ENCODE measurements around the gene BIVM.

DNA sequence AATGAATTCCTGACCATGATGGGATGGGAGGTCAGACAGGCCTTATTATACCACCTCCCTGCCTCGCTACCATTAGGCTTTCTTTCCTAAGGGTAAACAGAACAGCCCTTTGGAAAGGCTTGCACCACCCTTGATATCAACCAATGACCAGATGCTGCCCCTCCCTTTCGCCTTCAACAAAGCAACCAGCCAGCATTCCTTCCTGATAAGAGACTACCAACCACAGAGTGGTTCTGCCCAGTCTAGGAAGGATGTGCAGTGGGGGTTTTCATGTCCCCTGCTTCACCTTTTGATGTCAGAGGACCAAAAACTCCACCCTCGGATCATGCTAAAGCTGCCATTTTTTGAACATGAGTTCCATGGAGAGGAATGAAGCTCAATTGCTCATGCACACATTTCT lies 47.0 kb upstream of the BIVM start:
- TF ChIP-seq, protein P1, sequence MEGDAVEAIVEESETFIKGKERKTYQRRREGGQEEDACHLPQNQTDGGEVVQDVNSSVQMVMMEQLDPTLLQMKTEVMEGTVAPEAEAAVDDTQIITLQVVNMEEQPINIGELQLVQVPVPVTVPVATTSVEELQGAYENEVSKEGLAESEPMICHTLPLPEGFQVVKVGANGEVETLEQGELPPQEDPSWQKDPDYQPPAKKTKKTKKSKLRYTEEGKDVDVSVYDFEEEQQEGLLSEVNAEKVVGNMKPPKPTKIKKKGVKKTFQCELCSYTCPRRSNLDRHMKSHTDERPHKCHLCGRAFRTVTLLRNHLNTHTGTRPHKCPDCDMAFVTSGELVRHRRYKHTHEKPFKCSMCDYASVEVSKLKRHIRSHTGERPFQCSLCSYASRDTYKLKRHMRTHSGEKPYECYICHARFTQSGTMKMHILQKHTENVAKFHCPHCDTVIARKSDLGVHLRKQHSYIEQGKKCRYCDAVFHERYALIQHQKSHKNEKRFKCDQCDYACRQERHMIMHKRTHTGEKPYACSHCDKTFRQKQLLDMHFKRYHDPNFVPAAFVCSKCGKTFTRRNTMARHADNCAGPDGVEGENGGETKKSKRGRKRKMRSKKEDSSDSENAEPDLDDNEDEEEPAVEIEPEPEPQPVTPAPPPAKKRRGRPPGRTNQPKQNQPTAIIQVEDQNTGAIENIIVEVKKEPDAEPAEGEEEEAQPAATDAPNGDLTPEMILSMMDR (IDR thresholded peaks at IDR 0.05): no peak
- no peak for TF ChIP-seq POLR2A (IDR thresholded peaks at IDR 0.05)
- TF ChIP-seq POLR2AphosphoS5 (IDR thresholded peaks at IDR 0.05): no peak

Data from breast epithelium (tissue), 3 donors.